HG02610 (cell line): ENCODE data around the gene ABCA2.
"Not testable (repeated sequence)": the region's sequence is repeated elsewhere in the genome, so short reads cannot be mapped to it uniquely, and the experiment has no call there.

Experiments used
- ATAC-seq: cut with Tn5 transposase; IDR thresholded peaks from one replicate; pipeline ENCODE4 v1.9.1; 2021; ENCODE audit warnings: mild to moderate bottlenecking, moderate library complexity; ENCODE audit not compliant: unreplicated experiment

Gene ABCA2

GRCh38 chr9:137063311-137064026 lies 35.4 kb upstream of the ABCA2 start:
- ATAC-seq: no peak

GRCh38 chr9:137062798-137063197 lies 34.8 kb upstream of the ABCA2 start:
- ATAC-seq: not testable (repeated sequence)

DNA sequence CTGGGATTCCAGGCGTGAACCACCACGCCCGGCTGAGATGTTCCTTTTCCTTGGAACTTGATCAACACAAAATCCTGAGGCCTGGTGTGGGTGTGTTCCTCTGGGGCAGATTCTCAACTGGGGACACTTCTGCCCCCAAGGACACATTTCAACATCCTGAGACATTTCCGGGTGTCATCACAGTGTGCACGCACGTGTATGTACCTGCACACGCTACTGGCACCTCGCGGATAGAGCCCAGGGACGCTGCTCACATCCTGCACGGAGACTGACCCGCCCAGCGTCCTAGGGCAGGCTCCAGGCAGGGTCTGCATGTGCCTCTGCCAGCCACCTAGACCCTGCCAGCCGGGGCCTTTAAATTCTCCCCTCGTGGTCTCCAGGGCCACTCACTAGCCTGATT lies 34.3 kb upstream of the ABCA2 start:
- ATAC-seq: no peak

DNA sequence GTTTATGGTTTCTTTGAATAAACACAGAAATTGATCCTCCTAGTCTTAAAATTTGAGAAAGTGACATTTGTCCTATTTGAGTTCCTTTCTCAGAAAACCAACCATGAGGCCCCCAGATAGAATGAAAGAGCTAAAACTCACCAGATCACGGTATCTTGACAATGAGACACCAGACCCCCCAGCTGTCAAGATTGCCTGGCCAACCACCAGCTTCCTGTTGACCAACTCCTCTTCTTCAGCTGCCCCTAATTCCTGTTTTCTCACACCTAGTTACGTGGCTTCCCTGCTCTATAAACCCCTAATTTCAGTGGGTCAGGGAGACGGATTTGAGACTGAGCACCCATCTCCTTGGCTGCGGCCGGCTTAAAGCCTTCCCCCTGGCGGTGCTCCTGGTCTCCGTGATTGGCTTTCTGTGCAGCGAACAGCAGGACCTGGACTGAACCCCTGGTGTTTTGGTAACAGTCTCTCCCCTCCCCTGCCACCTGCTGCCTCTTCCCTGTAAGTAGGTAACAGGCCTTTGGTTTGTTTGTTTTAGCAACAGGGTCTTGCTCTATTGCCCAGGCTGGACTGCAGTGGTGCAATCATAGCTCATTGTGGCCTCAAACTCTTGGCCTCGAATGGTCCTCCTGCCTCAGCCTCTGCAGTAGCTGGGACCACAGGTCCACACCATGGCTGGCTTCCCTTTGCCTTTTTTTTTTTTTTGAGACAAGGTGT lies 30.6 kb upstream of the ABCA2 start:
- no peak for ATAC-seq

DNA sequence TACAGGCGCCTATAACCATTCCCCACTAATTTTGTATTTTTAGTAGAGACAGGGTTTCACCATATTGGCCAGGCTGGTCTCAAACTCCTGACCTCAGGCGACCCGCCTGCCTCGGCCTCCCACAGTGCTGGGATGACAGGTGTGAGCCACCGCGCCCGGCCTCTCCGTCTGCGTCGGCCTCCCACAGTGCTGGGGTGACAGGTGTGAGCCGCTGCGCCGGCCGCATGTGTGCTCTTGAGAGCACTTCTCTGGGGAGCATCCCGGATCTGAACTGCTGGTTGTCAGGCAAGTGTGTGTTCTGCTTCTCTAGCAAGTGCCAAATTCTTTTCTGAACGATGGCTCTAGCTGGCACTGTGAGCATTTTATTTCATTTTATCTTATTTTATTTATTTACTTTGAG lies 29.5 kb upstream of the ABCA2 start:
- no peak for ATAC-seq

DNA sequence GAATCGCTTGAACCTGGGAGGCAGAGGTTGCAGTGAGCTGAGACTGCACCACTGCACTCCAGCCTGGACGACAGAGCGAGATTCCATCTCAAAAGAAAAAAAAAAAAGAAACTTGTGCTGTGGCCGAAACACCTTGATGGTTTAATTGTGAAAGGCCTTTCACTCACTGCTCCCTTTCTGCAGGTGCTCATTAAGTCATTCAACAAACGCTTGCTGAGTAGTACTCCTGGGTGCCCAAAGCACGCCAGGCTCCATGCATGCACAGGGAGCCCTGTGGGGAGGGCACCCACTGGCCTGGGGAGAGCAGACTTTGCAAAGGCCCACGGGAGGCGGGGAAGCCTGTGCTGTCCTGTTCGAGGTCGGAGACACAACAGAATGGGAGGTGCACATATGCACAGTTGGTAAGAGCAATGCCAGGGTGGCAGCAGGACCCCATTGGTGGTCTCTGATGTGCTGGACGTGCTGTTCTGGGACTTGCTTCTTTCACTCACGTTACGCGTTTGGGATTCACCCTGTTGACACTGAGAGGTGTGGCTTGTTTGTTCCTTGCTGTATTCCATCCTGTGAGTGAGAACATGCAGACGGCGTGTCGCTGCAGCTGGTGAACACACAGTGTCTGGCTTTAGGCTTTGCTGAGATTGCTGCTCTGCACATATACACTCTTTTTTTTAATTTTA lies 28.8 kb upstream of the ABCA2 start:
- ATAC-seq: no peak

- no peak for ATAC-seq
These were observed 27.6 kb upstream of the ABCA2 start for GRCh38 chr9:137055385-137056364.

- no peak for ATAC-seq
These were observed 26.9 kb upstream of the ABCA2 start for GRCh38 chr9:137054932-137055384.

DNA sequence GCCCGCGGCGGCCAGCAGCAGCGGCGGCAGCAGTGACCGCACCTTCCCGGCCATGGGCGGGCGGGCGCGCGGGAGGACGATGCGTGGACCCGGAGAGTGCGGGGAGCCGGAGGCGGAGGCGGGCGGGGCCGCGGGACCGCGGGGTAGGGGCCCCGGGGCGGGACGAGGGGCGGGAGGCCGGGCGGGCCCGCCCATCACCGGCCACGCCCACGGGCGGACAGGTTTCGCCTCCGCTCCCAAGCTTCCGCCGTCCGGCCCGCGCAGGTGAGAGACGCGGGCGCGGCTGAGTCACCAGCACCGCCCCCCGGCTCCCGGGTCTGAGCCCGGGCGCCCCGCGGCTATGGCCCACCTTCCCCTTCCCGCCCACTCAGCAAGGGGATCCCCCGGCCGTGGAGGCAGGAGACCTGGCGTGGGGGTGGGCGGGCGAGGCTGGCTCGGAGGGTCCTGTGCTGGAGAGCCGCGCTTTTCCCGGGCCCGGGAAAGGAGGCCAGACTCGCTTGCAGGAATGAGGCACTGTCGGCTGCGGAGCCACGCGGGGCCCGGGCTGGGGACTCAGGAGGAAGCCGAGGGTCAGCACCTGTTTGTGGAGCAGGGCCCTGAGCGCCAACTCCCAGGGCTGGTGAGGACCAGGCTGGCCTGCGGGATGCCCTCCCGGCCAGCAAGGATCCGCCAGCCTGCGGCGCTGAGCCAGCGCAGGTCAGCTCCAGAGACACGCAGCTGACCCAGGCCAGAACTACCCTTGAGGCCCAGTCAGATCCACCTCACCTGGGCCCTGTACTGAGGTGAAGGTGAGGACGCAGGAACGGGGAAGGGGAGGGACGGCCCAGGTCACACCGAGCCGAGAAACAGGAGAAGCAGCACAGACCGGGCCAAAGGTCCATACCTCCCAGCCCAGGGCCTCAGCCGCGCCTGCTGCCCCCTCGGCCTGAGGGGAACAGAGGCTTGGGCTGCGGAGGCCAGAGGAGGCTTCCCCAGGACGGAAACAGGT lies 26.2 kb upstream of the ABCA2 start, which contains the start of gene ENTPD2:
ENTPD2 (minus strand) TSS at position 118 of the 988 bp plus-strand sequence; CDS start at position 54, 64 bp downstream.
- no peak for ATAC-seq

DNA sequence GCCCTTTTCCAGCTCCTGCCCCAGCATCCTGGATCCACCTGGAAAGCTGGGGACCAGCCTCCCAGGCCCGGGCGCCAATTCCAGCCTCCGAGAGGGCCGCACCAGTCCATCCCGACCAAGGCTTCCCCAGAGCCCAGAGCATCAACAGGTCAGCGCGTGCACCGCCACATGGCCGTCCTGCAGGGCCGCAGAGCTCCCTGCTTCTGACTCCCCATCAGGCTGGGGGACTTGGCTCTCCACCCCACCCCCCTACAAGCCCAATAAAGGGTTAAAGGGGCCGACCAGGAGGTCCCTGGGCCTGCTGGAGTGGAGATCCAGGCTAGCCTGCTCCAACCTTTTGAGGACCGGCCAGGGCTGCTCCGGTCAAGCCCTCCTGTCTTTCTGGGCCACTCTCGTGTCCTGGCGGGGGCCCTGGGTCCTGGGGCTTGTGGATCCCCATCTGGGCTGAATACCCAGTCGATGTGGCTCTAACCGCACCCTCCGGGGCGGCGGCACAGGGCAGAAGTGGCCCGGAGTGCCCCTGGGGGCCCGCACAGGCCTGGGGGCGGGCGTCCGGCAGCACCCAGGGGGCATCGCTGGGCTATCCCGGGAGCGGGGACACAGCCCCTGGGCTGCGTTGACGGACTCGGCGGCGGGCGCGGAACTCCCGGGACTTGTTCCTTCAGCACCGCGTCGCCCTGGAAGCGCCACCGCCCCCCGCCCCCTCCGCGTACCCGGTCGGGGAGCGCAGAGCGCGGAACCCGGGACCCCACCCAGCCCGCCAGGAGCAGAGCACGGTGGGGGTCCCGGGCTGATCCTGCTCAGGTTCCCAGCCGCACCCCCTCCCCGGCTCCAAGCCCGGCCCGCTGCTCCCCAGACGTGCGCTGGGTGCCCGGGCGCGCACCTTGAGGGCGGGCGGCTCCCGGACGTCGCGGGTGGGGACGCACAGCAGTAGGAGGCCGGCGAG lies 25.2 kb upstream of the ABCA2 start:
- no peak for ATAC-seq

DNA sequence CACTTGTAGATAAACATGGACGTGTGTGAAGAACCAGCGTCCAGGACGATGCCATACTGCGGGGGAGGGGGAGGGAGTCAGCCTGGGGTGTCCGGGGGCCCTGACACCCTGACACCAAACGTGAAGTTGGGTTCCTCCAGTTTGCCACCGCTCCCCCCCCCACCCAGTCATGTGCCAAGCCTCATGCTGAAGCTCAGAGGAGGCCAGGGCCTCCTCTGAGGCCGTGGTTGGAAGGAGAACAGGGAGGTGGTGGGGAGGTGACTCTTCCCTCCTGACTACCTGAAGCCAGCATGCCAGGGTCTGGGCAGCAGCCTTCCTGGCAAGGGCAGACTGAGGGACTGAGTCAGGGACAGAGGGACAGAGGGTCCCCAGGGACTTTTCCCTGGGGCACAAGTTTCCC lies 24.3 kb upstream of the ABCA2 start:
- ATAC-seq: no peak

DNA sequence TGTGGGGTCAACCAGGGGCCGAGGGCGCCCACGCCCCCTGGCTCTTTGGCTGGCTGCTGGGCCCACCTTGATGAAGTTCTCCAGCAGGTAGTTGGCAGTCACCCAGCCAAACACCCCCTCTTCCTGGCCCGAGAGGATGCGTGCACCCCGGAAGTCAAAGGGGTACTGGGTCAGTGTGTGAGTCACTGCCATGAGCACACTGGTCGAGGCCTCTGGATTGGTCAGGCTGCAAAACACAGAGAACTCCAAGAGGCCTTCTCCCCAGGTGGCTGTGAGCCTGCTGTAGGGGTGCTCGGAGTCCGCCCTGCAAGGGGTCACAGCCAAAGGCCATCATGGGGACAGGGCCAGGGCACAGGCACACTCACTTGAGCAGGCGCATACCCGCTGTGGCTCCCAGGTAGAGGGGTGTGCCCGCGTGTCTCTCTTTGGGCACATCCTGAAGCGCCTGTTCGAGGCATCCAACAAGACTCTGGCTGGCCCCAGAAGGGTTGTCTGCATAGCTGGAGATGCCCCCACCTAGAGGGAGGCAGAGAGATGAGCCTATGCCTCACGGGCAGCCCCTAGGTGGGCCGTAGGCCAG lies 23.2 kb upstream of the ABCA2 start:
- ATAC-seq: no peak

GRCh38 chr9:137050570-137050969 lies 22.5 kb upstream of the ABCA2 start:
- ATAC-seq: no peak

DNA sequence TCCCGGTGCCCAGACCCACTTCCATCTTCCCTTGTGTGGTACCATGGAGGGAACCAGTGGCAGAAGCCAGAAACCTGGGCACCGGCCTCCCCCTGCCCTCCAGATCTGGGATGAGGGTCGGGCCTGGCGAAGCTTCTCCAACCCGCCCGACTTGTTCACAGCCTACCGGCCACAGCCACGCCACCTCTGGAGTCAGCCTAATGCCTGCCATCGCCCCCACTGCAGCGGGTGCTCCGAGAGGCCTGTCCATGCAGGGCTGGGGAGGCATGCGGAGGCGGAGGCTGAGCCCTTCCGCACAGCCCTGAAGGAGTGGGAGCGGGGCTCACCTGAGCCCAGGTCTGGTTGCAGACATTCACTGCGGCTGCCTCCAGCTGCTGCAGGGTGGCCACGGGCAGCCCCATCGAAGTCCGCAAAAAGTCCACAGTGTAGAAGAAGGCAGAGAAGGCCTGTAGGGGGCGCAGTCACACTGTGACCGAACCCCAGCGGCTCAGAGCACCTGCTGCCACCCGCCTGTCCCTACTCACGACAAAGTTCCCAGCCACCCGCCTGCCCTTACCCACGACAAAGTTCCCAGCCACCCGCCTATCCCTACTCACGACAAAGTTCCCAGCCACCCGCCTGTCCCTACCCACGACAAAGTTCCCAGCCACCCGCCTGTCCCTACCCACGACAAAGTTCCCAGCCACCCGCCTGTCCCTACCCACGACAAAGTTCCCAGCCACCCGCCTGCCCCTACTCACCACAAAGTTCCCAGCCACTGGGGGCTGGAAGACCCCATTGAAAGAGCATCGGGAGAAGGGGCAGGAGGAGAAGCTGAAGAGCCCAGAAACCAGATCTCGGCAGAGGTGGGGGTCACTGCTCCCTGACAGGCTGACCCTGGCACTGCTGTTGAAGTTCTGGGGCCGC lies 21.8 kb upstream of the ABCA2 start:
- ATAC-seq: no peak

GRCh38 chr9:137048655-137049543 lies 20.9 kb upstream of the ABCA2 start:
- no peak for ATAC-seq
